Mesodermal cell (in vitro differentiated cells): ENCODE data around the gene H2BK1. TPM values are rescaled to one million over a fixed set of nuclear protein-coding genes. Genes with fewer than 3 reads are reported as not detected.

Experiments
- H3K27ac ChIP-seq: 2 replicates; pipeline ENCODE4 v1.7.0; 2013; ENCODE audit warnings: mild to moderate bottlenecking, low read depth, low read length, moderate library complexity; ENCODE audit not compliant: severe bottlenecking
- H3K36me3 ChIP-seq: 2 replicates; pipeline ENCODE4 v1.7.1; 2013; ENCODE audit warnings: mild to moderate bottlenecking, low read length, moderate library complexity; ENCODE audit not compliant: control insufficient read depth, insufficient read depth
- H3K4me1 ChIP-seq: one replicate; pipeline ENCODE4 v1.7.1; 2013; ENCODE audit warnings: mild to moderate bottlenecking, low read length; ENCODE audit not compliant: insufficient read depth, control insufficient read depth, poor library complexity, severe bottlenecking
- H3K4me3 ChIP-seq: 2 replicates; pipeline ENCODE4 v1.7.0; 2013; ENCODE audit warnings: low read length, control low read depth, mild to moderate bottlenecking; ENCODE audit not compliant: insufficient read depth, poor library complexity, severe bottlenecking; ENCODE audit errors: extremely low read depth
- H3K9me3 ChIP-seq: 2 replicates; pipeline ENCODE4 v1.7.1; 2013; ENCODE audit warnings: mild to moderate bottlenecking, low read length, moderate library complexity; ENCODE audit not compliant: control insufficient read depth
- WGBS, 2 experiments: methylation state at CpG; one replicate each; pipeline ENCODE4 v1.1.5; 2013; ENCODE audit warnings: missing lambda C conversion rate in 2 of 2; ENCODE audit not compliant: insufficient coverage in 2 of 2; 5-methylcytosine and 5-hydroxymethylcytosine counted together
- polyA plus RNA-seq, 2 experiments: library from polyadenylated mRNA; stranded (reverse); fragments of 50-300 nt; gene quantifications; one replicate each; pipeline ENCODE4 v1.2.3, GENCODE V29; 2013

The H2BK1 gene
- polyA plus RNA-seq (2013, experiment 1 of 2) = not detected
- polyA plus RNA-seq (2013, experiment 2 of 2) = not detected

- no peaks in the 10 kb centered on the region for H3K9me3 ChIP-seq
- WGBS, 2 experiments = 80 to 100% methylated on average over 8 to 9 of the region's 17 CpGs
- no peaks in the 10 kb centered on the region for H3K4me1 ChIP-seq
- no peak within 1 kb of the TSS for H3K4me3 ChIP-seq
- peaks cover 28% of the 10 kb centered on the region for H3K36me3 ChIP-seq
- no peak within 1 kb of the TSS for H3K27ac ChIP-seq
Observed at GRCh38 chr7:151210087-151210854, at the start of gene H2BK1. TSS of gene H2BK1 (minus strand) at chr7:151210488. CDS start at chr7:151210318, 170 bp downstream.

GRCh38 chr7:151257990-151258389, 47.7 kb upstream of the H2BK1 start:
- WGBS, 2 experiments = 84 to 91% methylated on average over 5 of the region's 7 CpGs
- Histone ChIP-seq H3K4me1 (peaks cover 2% of the 10 kb centered on the region), H3K36me3 (no peaks in the 10 kb centered on the region)

GRCh38 chr7:151256410-151257045, 46.2 kb upstream of the H2BK1 start:
- H3K4me3 ChIP-seq = no peak overlapping the region
- H3K27ac ChIP-seq = no peak overlapping the region
- no peaks in the 10 kb centered on the region for H3K36me3 ChIP-seq
- no peaks in the 10 kb centered on the region for H3K9me3 ChIP-seq
- 75% methylated on average over 15 to 16 of the region's 16 CpGs for WGBS, 2 experiments
- H3K4me1 ChIP-seq = peaks cover 10% of the 10 kb centered on the region

More at GRCh38 chr7:151257990-151258389, 47.7 kb upstream of the H2BK1 start:
- no peak overlapping the region for H3K4me3 ChIP-seq
- H3K9me3 ChIP-seq = no peaks in the 10 kb centered on the region
- no peak overlapping the region for H3K27ac ChIP-seq

- WGBS, 2 experiments = 84 to 88% methylated on average over 7 of the region's 7 CpGs
- Histone ChIP-seq H3K27ac (no peak overlapping the region), H3K4me3 (no peak overlapping the region)
Observed at GRCh38 chr7:151255390-151255789, 45.1 kb upstream of the H2BK1 start.

DNA sequence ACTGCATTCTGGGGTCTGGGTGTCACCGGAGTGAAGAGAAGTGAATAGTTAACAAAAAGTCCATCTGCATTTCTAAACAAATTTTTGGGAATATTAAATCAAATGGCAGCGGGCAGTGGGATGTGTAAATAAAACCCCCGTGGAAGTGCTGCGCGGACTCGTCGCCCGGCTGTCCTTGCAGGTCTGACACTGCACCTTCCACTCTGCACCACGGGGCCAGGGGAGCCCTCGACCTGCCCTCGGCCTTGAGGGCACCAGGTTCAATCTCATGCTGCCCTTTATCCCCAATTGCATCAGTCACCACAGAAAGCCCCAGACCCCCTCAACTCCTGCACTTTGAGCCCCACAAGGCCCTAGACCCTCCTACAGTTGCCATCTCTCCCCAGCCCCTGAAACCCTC, 44.6 kb upstream of the H2BK1 start:
- H3K36me3 ChIP-seq = no peaks in the 10 kb centered on the region
- 89 to 92% methylated on average over 8 to 9 of the region's 11 CpGs for WGBS, 2 experiments
- H3K27ac ChIP-seq = no peak overlapping the region
- H3K4me3 ChIP-seq = no peak overlapping the region
- peaks cover 26% of the 10 kb centered on the region for H3K4me1 ChIP-seq
- no peaks in the 10 kb centered on the region for H3K9me3 ChIP-seq

More at GRCh38 chr7:151255390-151255789, 45.1 kb upstream of the H2BK1 start:
- Histone ChIP-seq H3K36me3 (no peaks in the 10 kb centered on the region), H3K9me3 (no peaks in the 10 kb centered on the region), H3K4me1 (peaks cover 21% of the 10 kb centered on the region)

DNA sequence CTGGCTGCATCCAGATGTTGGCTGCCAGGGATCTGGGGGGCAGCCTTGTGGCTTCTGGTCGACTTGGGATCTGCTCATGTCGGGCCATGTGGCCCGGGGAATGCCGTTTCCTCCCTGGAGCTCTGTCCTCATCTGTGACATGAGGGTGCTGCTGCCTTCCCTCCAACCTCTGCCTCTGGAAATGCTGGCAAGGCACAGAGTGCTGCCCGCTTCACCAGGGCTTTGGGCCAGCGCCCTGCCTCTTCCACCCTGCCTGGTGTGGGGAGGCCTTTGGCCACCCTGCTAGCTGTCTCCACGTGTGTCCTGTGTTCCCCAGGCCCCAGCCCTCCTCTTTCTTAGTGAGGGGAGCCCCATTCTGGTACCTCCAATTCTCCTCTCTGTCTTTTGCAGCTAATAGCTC, 44.0 kb upstream of the H2BK1 start:
- Histone ChIP-seq H3K4me3 (no peak overlapping the region), H3K27ac (no peak overlapping the region), H3K36me3 (no peaks in the 10 kb centered on the region), H3K9me3 (no peaks in the 10 kb centered on the region), H3K4me1 (peaks cover 31% of the 10 kb centered on the region)
- 83 to 92% methylated on average over 7 of the region's 7 CpGs for WGBS, 2 experiments

GRCh38 chr7:151252961-151253711, 42.8 kb upstream of the H2BK1 start:
- H3K4me3 ChIP-seq = peak overlapping the region; percentile 51
- H3K36me3 ChIP-seq = no peaks in the 10 kb centered on the region
- WGBS, 2 experiments = 33 to 66% methylated on average over 11 of the region's 17 CpGs
- H3K9me3 ChIP-seq = no peaks in the 10 kb centered on the region
- peak overlapping the region; percentile 84 for H3K27ac ChIP-seq
- peaks cover 31% of the 10 kb centered on the region for H3K4me1 ChIP-seq

DNA sequence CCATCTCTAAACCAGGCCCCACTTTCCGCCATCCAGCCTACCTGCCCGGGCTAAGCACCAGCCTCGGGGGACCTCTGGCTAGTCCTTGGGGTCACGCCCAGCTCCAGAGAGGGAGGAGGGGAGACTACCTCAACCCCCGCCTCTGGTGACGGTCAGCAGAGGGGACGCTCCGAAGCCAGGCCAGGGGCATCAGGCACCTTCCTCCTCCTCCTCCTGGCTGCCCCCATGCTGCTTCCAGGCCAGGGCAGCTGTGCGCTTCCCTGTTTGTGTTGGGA, 42.2 kb upstream of the H2BK1 start:
- Histone ChIP-seq H3K36me3 (no peaks in the 10 kb centered on the region), H3K27ac (peak overlapping the region; percentile 84), H3K9me3 (no peaks in the 10 kb centered on the region), H3K4me3 (peak overlapping the region; percentile 51), H3K4me1 (peaks cover 32% of the 10 kb centered on the region)
- 18 to 27% methylated on average over 3 to 8 of the region's 9 CpGs for WGBS, 2 experiments

GRCh38 chr7:151251689-151252560, 41.6 kb upstream of the H2BK1 start:
- H3K27ac ChIP-seq = peak overlapping the region; percentile 84
- peak overlapping the region; percentile 51 for H3K4me3 ChIP-seq
- H3K36me3 ChIP-seq = no peaks in the 10 kb centered on the region
- no peaks in the 10 kb centered on the region for H3K9me3 ChIP-seq
- WGBS, 2 experiments = 1 to 2% methylated on average over 41 of the region's 79 CpGs
- peaks cover 38% of the 10 kb centered on the region for H3K4me1 ChIP-seq

DNA sequence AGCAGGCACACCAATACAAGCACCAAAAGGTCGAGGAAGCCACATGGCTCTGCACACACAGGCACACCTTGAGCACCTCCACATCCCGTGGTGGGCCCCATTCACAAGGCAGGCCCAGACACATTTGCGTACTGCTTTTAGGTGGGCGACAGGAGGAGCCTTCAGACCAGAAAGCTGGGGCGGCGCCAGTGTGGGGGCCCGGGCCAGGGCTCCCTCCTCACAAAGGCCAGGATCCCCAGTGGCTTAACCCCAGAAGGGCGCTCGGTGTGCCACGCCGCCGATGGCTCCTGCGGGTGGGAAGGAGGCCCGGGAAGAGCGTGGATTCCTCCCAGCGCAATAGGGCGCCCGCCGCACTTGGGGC, 41.0 kb upstream of the H2BK1 start:
- WGBS, 2 experiments = 4 to 16% methylated on average over 7 to 17 of the region's 19 CpGs
- H3K4me3 ChIP-seq = peak overlapping the region; percentile 51
- peak overlapping the region; percentile 23 for H3K27ac ChIP-seq
- H3K9me3 ChIP-seq = no peaks in the 10 kb centered on the region
- H3K4me1 ChIP-seq = peaks cover 42% of the 10 kb centered on the region
- H3K36me3 ChIP-seq = no peaks in the 10 kb centered on the region
